ENCODE measurements around the gene BCAS1.

GRCh38 chr20:54085910-54086309 is 15.5 kb upstream of the BCAS1 start:
- TF ChIP-seq, protein P1, sequence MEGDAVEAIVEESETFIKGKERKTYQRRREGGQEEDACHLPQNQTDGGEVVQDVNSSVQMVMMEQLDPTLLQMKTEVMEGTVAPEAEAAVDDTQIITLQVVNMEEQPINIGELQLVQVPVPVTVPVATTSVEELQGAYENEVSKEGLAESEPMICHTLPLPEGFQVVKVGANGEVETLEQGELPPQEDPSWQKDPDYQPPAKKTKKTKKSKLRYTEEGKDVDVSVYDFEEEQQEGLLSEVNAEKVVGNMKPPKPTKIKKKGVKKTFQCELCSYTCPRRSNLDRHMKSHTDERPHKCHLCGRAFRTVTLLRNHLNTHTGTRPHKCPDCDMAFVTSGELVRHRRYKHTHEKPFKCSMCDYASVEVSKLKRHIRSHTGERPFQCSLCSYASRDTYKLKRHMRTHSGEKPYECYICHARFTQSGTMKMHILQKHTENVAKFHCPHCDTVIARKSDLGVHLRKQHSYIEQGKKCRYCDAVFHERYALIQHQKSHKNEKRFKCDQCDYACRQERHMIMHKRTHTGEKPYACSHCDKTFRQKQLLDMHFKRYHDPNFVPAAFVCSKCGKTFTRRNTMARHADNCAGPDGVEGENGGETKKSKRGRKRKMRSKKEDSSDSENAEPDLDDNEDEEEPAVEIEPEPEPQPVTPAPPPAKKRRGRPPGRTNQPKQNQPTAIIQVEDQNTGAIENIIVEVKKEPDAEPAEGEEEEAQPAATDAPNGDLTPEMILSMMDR (IDR thresholded peaks at IDR 0.05): no peak
- TF ChIP-seq POLR2A (IDR thresholded peaks at IDR 0.05): no peak

Measured in adrenal gland (tissue), 5 donors.